ENCODE measurements around the gene SASS6.

SASS6 gene

GRCh38 chr1:100045206-100045605 lies 87.5 kb downstream of the SASS6 start:
- DNase-seq (ENCODE audit: insufficient read length, low spot score) (no peak), FAIRE-seq (no peak)
- TF ChIP-seq POLR2A (IDR thresholded peaks at IDR 0.05; ENCODE audit: low read depth, low read length), result no peak

- no peak for TF ChIP-seq POLR2A (IDR thresholded peaks at IDR 0.05; ENCODE audit: low read depth, low read length)
- FAIRE-seq, result no peak
- no peak for DNase-seq (ENCODE audit: insufficient read length, low spot score)
Measured at GRCh38 chr1:100039591-100039990, 93.1 kb downstream of the SASS6 start.

- FAIRE-seq, result peak; percentile 80
- TF ChIP-seq POLR2A (IDR thresholded peaks at IDR 0.05; ENCODE audit: low read depth, low read length), result 0 out of 2 replicates have a peak, but pooled peaks have one; percentile 9
- DNase-seq (ENCODE audit: insufficient read length, low spot score), result peak; percentile 20
Measured at GRCh38 chr1:100038660-100039287, 94.0 kb downstream of the SASS6 start.

GRCh38 chr1:100037927-100038659 lies 94.6 kb downstream of the SASS6 start:
- TF ChIP-seq POLR2A (IDR thresholded peaks at IDR 0.05; ENCODE audit: low read depth, low read length), result peak; percentile 93
- DNase-seq (ENCODE audit: insufficient read length, low spot score) (peak; percentile 79), FAIRE-seq (peak; percentile 73)

GRCh38 chr1:100037656-100037926 lies 95.1 kb downstream of the SASS6 start:
- FAIRE-seq, result peak; percentile 48
- TF ChIP-seq POLR2A (IDR thresholded peaks at IDR 0.05; ENCODE audit: low read depth, low read length), result no peak
- DNase-seq (ENCODE audit: insufficient read length, low spot score), result no peak

GRCh38 chr1:100036718-100037655 lies 95.7 kb downstream of the SASS6 start:
- peak; percentile 93 for FAIRE-seq
- DNase-seq (ENCODE audit: insufficient read length, low spot score), result peak; percentile 18
- TF ChIP-seq POLR2A (IDR thresholded peaks at IDR 0.05; ENCODE audit: low read depth, low read length), result no peak

- DNase-seq (ENCODE audit: insufficient read length, low spot score) (no peak), FAIRE-seq (no peak)
- no peak for TF ChIP-seq POLR2A (IDR thresholded peaks at IDR 0.05; ENCODE audit: low read depth, low read length)
Measured at GRCh38 chr1:100035214-100035613, 97.5 kb downstream of the SASS6 start.

- no peak for DNase-seq (ENCODE audit: insufficient read length, low spot score)
- FAIRE-seq, result peak; percentile 78
- no peak for TF ChIP-seq POLR2A (IDR thresholded peaks at IDR 0.05; ENCODE audit: low read depth, low read length)
Measured at GRCh38 chr1:100034470-100034869, 98.3 kb downstream of the SASS6 start.
